HG03045 (cell line): Measurements from ENCODE around the gene ZNF592.

Experiments used
- ATAC-seq: cut with Tn5 transposase; IDR thresholded peaks from one replicate; pipeline ENCODE4 v1.9.1; 2021; ENCODE audit warnings: mild to moderate bottlenecking, moderate library complexity; ENCODE audit not compliant: unreplicated experiment

Gene ZNF592

DNA sequence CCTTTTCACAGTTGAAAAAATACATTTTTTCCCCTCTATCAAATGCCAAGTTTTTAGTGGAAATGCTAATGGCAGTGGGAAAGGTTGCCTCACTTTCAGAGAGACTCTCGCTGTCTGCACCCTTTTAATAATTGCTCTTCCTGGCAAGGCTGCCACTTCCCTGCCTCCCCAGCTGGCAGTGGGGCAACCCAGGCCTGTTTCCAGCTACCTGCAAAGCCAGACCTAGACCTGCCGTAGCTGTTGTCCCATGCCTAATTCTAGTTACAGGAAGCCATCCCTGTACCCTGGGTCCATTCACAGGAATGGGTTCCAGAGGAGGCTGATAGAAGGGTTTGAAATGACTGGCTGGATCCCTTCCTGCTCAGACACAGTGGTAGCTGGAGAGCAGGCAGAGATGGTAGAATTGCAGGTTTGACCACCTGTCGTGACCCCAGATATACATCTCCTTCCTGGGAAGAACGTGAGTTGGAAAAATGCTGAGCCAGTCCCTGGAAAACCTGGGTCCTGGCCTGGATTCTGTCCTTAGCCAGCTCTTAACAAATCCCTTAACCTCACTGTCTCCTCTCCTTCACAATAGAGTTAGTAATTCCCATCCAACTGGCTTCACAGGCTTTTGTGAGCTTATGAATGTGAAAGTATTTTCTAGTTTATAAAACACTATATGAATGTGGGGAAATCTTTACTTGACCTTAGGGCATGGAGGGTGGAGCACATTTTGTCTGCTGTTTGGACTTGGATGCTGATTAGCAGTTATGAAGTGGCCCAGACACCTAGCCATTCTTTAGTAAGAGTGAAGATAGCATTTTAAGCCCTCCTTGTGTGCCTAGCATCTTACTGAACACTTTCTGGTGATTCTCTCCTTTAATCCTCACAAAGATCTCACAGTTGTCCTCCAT lies 55.9 kb downstream of the ZNF592 start:
- ATAC-seq, result no peak

DNA sequence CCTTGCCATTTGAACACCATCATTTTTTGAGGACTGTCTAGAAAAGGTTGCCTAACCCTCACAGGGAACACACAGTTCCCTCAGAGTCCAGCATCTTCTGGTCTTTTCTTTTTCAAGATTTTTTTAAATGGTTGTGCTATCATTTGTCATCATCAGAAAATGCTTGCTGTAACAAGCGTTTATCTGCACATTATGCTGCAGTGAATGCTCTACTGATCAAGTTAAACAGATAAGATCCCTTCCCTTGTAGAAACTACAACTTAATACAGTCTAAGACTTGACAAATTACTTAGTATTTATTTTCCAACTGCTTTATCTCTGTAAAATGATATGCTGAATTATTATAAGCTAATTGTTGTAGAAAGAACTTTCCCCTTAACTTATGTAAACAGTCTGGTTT lies 56.8 kb downstream of the ZNF592 start:
- ATAC-seq, result no peak

DNA sequence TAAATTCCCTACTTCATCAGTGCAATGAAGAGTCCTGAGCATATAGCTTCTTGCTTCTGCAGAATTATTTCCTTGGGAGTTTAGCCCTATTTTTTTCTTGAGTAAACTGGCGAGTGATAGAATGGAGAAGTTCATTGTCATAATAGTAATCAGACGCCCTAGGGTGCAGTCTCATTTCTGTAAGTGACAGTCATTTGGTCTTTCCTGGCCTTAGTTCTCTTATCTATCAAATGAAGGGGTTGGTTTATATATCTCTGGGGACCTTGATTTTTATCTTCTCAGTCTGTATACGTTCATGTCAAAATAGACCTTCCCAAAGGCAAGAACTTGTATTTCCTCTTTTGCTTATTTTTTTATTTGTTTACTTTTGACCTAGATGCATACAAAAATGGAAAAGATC lies 58.8 kb downstream of the ZNF592 start:
- no peak for ATAC-seq

DNA sequence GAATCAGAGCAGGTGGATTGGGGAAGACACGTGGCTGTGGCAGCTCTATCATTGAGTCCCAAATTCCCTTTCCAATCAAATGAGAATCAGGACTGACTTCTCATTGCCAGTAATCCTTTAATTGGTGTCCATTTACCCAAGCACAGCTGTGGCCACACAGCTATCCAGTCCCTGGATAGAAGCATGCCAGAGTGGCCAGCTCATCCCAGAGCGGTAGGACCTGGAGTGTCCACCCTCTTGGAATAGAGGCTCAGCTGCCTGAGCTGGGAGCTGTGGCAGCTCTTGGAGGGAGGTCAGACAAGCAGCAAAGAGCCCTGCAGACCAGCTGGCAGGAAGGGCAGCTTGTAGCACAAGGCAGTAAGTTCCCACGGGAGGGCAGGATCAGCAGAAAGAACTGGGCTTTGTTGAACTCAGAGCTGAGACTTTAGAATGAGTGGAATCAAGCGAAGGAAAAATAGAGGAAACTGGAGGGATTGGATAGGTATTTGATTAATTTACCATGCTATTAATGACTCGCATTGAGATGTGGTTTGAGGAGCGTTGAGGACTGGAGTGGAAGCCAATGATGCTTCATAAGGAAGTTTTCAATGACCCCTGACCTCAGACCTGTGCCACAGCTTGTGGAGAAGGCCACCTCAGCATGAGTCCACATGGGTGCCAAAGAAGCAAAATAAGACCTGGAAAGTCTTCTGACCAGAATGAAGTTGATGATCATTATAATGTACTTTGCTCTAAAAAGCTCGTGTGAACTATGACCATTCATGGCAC lies 61.9 kb downstream of the ZNF592 start:
- ATAC-seq, result no peak

DNA sequence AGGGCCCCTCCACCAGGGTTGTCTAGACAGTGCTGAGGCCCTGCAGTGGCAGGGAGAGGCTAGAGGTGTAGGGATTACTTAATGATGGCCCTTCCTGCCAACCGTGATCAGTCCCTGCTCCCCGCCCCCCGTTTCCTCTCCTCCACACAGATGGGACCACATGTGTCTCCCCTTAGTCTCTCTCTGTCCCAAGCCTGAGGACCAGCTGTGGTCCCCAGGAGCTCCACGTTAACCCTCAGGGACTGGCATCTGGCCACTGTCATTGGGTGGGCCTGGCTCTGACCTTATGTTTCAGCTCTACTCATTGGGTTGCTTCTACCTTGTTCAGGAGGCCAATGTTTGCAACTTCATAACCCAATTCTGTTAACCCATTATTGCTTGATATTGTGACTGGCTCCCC lies 62.8 kb downstream of the ZNF592 start:
- ATAC-seq, result no peak

DNA sequence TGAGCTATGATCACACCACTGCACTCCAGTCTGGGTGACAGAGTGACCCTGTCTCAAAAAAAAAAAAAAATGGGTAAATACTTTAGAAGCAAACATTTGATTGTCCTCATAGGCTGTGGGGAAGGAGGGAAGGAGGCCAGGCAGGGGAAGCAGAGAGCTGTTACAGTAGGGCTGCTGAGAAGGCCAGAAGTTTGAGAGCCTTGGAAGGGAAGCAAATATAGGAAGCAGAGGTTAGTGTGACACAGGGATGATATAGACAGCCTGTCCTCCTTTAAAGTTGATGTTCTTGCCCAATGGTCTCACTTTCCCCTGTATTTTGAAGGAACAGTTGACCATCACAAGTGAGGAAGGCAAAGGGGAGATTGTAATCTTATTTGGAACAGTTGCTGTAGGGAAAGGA lies 63.4 kb downstream of the ZNF592 start:
- ATAC-seq, result no peak

DNA sequence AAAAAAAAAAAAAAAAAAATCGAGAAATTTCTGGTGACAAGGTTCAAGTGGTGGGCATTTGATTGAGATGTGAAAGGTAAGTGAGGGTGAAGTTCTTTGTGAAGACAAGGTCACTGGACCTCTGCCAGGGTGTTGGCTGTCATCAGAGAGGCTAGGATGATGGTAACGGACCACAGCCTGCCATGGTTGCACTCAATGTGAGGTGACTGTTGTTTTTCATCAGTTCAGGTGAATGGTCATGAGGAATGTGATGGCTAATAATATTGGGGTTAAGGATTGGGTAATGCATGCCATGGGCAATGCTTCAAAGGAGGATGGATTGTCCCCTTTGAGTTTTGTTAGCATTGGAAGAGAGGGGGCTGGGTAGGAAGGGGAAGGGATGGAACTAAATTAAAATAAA lies 64.5 kb downstream of the ZNF592 start:
- ATAC-seq, result no peak

DNA sequence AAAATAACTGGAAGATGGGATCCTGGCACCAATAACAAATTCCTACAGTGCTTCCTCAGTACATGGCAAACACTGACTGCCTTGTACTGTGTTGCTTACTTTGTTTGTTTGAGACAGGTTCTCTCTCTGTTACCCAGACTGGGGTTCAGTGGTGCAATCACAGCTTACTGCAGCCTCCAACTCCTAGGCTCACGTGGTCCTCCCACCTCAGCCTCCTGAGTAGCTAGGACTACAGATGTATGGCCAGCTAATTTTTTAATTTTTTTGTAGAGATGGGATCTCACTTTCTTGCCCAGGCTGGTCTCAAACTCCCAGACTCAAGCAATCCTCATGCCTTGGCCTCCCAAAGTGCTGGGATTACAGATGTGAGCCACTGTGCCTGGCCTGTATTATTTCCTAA lies 65.0 kb downstream of the ZNF592 start:
- no peak for ATAC-seq

DNA sequence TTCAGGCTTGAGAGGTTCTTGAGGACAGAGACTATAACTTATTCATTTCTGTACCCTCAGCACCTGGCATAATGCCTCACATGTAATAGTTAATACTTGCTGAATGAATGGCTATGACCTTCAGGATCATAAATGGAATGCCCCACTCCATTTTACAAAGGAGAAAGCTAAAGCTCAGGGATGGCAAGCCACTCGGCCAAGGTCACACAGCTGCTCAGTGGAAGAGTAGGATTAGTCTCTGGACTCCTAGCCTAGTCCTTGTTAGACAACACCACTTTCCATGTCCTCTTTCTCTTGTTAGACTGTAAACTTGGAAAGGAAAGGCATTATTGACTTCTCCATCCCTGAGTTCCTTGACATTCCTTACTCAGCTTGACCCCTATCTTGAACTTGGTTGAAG lies 65.5 kb downstream of the ZNF592 start:
- ATAC-seq, result no peak

DNA sequence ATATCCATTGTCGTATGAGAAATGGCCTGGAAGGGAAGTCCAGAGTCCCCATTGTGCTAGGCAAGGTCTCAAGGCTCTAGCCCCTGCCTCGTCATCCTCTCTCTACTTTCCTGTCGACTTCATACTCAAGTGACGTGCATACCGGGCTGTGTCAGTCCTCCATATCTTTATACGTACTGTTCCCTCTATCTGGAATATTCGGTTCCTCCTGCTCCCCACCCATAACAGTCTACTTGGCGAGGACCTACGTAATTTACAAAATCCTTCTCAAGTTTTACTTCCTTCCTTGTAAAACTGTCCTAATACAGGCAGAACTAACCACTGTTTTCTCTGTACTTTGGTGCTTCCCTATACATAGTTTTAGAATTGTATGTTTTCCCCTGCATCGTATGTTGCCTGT lies 66.5 kb downstream of the ZNF592 start:
- ATAC-seq, result no peak

DNA sequence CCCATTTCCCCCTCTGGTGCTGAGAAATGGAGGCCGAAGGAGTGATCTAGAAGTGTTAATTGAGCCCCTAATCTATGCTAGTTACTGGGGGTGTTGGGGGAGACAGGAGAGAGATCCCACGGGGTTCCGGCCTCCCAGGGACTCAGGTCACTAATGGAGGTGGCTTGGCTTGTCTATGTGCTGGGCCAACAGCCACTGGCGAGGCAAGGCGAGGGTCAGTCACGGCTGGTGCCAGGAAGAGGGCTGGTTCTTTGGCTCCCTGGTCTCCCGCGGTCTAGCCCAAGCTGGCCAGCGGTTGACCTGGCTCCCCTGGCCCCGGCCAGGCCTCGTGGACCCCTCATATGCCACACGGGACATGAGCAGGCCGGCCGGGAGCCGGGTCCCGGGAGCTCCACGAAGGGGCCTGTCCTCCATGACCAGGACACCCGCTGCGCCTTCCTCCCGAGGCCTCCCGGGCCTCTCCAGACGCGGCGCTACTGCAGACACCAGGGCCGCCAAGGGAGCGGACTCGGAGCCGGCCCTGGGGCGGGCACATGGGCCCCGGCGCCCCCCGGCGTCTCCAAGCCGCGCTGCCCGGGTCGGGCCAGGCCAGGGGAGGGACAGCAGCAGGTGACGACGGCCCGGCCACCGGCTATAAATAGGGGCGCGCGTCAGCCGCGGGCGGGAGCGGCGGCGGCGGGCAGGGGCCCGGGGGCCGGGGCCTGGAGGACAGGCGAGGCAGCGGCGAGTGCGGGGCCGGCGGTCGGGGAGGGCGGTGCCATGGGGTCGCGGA lies 68.5 kb downstream of the ZNF592 start, which contains the start of gene ALPK3:
Gene ALPK3 (plus strand): TSS at position 663 of the 772 bp plus-strand sequence. CDS start 97 bp downstream, at position 760.
- no peak for ATAC-seq

DNA sequence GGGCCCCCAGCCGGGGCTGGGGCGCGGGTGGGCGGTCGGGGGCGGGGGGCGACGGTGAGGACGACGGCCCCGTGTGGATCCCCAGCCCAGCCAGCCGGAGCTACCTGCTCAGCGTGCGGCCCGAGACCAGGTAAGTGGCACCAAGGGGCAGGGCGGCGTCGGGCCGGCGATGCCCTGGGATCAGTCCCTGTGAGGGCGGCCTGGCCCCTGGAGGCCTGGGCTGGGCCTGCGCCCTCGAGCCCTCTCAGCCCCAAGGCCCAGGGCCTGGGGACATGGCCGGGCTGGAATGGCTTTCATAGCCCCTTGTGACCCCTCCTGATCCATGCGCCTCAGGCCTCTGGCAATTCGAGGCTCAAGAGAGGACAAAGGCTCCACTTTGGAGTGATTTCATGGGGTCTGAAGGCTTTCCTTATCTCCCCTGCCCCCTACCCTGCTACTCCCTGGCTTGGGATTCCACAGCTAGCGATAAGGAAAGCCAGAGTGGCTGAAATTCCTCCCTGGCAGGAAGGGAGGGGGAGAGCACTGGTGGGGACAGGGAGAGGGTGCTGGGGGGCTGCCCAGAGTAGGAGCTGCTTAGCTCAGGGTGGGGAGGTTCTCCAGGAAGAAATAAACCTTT lies 69.2 kb downstream of the ZNF592 start:
- no peak for ATAC-seq

DNA sequence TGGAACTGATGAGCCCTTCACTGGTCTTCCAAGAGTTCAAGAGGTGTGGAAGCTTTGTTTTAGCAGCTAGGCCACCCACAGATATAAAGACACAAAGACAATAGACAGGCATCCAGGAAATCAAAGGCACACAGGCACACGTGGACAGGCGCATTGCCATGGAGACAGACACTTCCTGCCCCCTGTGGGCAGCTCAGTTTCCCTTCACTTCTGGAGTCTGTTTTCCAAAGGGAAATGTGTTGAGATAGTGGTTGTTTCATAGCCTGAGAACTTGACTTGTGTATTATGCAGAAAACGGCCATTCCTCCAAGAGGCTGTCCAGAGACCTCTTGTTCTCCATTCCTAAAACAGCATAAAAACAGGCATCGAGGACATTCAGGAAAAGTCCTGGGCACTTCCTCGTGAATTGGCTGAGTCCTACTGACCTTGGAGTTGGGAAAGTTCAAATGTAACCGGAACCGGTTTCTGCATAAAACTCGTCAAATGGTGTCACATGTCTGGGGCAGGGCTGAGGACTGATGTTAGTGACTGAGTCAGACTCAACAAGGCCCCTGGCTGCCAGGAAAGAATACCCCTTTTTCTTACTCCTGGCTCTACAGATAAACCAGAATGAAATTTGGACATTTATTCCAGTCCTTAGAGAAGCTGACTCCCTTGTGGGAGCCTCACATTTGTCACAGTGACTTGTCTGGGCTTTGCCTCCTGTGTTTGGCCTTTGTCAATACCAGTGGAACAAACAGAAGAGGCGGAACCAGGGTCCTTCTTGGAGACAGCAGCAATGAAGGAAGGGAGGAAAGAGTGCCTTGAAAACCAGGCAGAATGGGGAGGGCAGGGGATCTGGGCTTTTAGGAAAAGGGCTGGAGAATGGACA lies 70.1 kb downstream of the ZNF592 start:
- ATAC-seq, result no peak

DNA sequence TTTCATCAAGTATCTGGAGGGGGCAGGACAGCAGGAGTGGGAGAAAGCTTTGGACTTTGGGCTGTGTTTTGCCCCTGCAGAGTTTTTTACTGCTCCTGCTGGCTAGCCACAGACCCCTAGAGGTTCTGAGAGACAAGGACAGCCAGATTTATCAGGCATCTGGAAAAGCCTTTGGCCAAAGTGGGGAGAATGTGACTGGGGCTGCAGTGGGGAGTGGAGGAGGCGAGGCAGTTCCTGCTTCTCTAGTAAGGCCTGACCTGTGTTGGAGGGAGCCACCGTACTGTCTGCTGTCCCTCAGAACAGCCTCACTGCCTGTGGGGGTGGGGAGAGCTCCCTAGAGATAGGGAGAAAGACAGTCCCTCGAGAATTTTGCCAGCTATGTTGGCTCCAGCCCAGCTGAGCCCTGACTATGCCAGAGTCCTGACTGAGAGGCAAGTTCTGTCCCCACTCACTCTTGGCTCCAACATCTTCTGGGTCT lies 70.9 kb downstream of the ZNF592 start:
- ATAC-seq, result no peak

DNA sequence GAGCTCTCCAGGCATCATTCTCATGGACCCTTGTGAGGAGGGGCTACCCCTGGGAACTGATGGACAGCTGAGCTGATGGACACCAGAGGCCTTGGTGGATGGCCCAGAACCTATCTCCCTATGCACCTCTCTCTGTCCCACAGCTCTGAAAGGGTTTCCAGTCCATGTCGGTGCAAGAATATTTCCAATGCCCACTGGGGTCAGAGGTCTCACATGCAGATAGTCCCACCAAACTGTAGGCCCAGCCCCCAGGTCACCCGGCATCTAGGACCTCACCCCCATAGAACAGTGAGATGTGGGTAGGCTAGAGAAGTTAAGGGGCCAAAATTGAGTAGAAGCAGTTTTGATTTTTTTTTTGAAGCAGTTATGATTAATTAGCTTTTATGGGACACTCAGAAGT lies 71.4 kb downstream of the ZNF592 start:
- no peak for ATAC-seq

DNA sequence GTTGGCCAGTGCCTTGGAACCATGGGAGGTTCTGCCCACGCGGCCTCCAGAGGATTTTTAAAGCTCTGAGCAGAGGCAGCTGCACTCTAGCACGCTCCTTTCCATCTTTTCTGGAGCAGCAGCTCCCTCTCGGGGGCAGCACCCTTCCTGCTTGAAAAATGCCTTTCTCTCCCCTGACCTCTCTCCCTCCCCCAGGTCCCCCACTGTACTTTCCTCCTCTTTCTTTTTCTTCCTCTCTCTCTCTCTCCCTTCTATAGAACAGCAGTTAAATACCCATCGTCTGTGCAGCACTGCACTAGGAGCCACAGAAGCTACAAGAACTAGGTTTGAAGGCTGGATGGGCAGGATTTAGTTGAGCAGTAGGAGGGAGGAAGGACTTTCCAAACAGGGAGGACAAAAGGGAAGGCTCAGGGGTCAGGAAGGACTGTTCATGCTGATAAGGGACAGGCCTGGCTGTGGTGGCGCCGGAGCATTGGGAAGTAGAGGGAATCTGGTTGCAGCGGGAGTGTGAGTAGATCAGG lies 73.2 kb downstream of the ZNF592 start:
- no peak for ATAC-seq

DNA sequence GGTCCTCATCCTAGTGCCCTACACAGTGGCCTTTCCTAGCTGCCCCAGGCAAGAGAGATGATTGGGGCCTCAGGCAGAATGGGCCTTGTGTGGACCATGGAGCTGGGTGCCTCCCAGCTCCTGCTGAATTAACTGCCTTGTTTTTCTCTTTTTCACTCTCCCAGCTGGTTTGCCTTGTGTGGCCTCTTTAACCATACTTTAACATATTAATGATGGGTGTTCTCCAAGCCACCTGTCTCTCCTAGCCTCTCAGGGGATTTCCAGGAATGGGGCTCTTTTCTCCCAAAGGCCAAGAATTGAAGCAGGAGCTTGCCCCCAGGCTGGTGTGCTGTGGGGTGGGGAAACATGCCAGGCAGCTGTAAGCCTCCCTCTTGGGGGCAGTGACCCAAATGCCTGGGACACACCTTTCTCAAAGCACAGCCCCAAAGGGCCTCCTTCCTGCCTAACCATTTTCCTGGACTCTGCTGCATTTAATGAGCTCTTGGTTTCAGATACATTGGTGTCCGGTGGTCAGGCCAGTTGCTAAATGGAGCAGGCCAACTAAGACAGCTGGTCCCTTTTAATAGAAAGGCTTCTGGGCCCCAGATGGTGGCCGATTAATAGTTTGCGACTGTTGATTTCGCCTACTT lies 74.4 kb downstream of the ZNF592 start:
- no peak for ATAC-seq

DNA sequence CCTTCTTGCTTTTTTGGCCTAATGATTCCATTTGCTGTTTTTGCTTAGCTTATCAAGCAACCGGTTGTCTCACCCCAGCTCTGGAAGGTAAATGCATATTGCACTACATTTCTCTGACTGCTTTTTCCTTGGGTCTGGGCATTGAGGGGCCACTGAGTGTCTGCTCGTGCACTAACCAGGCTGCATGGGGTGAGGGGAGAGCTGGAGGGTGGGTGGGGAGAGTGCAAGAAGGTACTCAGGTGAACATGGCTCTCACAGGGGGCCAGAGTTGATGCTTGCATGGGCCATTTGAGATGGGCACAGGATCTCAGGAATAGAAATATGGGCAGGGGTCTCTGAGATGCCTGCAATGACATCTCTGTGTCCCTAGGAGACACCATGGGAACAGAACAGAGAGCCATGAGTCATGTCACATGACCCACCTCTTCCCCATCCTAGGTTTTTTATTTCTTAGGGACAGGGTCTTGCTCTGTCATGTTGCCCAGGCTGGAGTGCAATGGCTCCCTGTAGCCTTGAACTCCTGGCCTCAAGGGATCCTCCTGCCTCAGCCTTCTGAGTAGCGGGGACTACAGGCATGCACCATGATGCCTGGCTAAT lies 75.0 kb downstream of the ZNF592 start:
- ATAC-seq, result no peak
